ENCODE measurements around the gene RPS23. TPM values are rescaled to one million over a fixed set of nuclear protein-coding genes. Genes with fewer than 3 reads are reported as not detected.
A peak's percentile ranks its signal among the peaks of the same experiment; 100 is the strongest.

Gene RPS23
- total and polyA plus RNA-seq, 2 experiments from 2014 or later = 2,261 to 3,526 TPM

DNA sequence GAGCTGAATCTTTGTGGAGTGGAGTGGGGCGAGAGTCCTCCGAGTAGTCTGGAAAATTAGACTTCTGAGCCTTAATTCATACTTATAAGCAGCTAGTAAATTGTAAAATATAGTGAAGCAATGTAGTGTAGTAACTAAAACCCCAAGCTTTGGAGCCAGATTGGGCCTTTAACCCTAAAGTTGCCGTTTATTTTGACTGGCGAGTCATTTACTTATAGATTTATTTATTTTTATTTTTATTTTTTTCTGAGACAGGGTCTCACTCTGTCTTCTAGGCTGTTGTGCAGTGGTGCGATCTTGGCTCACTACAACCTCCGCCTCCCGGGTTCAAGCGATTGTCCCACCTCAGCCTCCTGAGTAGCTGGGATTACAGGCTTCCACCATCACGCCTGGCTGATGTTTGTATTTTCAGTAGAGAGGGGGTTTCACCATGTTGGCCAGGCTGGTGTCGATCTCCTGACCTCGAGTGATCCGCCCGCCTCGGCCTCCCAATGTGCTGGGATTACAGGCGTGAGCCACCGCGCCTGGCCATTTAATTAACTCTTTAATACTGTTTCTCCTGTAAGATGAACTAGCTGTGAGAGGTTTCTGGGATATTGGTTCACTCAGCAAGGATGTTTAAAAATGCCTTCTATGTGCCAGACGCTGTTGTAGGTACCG is 687 bp upstream of the RPS23 start:
- H3K9me2 ChIP-seq (ENCODE audit: insufficient read depth) = no peaks in the 10 kb centered on the region
- no peaks in the 10 kb centered on the region for H3K27me3 ChIP-seq (ENCODE audit: insufficient read depth)
- Mint-ChIP-seq H3K27ac (peak overlapping the region; percentile 100), H3K9me3 (no peaks in the 10 kb centered on the region), H3K36me3 (ENCODE audit: low read depth) (peaks cover 47% of the 10 kb centered on the region), H3K27me3 (ENCODE audit: insufficient read depth, low read depth, poor library complexity) (peaks cover 21% of the 10 kb centered on the region), H3K4me3 (peak overlapping the region; percentile 94), H3K4me1 (peaks cover 33% of the 10 kb centered on the region)
- ATAC-seq (no peak), DNase-seq (ENCODE audit: low spot score) (no peak)
- peak overlapping the region; percentile 91 for H3K4me3 ChIP-seq
- no peak overlapping the region for H2AFZ ChIP-seq
- no peaks in the 10 kb centered on the region; the same call in 1 of the 2 replicates for H4K20me1 ChIP-seq (replicated peaks; ENCODE audit: insufficient read depth)
- H3K79me2 ChIP-seq (replicated peaks; ENCODE audit: insufficient read depth) = peaks cover 22% of the 10 kb centered on the region
- peak overlapping the region; percentile 95 for H3K4me2 ChIP-seq
- H3K36me3 ChIP-seq (ENCODE audit: insufficient read depth) = peaks cover 29% of the 10 kb centered on the region
- H3K27ac ChIP-seq (ENCODE audit: low read depth) = no peak overlapping the region; the same call in 1 of the 2 replicates
- H3F3A ChIP-seq (replicated peaks; ENCODE audit: low read depth) = peaks cover 27% of the 10 kb centered on the region
- H3K4me1 ChIP-seq (ENCODE audit: insufficient read depth) = peaks cover 26% of the 10 kb centered on the region
- TF ChIP-seq POLR2AphosphoS5 (IDR thresholded peaks at IDR 0.05; ENCODE audit: low read depth) = no peak

DNA sequence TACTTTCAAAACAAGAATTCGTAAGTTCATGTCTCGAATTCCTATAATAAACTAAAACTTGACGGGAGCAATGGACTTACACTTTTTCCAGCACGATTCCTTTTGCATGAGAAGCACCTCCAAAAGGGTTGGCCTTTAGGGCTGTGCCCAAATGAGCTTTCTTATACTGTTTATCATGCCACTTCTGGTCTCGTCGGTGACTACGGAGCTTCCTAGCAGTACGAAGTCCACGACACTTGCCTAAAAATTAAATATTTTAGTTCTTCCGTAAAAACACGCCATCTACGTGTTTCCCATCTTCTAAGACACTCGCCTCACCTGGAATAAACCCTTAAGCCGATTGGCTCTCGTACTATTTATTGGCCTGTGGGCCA is 554 bp downstream of the RPS23 start:
- no peak for ATAC-seq
- peaks cover 22% of the 10 kb centered on the region for H3K79me2 ChIP-seq (replicated peaks; ENCODE audit: insufficient read depth)

More for the DNA sequence above, 554 bp downstream of the RPS23 start:
- no peak for DNase-seq (ENCODE audit: low spot score)
- TF ChIP-seq POLR2AphosphoS5 (IDR thresholded peaks at IDR 0.05; ENCODE audit: low read depth) (no peak), JUNB (IDR thresholded peaks at IDR 0.05; ENCODE audit: unreplicated experiment) (no peak), ETS1 (IDR thresholded peaks at IDR 0.05) (no peak), NANOG (IDR thresholded peaks at IDR 0.05; ENCODE audit: borderline replicate concordance) (no peak), STAT1 (IDR thresholded peaks at IDR 0.05; ENCODE audit: unreplicated experiment) (no peak), EZH2 (IDR thresholded peaks at IDR 0.05; ENCODE audit: low read depth, unreplicated experiment) (no peak), ZNF114 (CRISPR knock-in tag; IDR thresholded peaks at IDR 0.05) (no peak)
- TF ChIP-seq, protein P1, sequence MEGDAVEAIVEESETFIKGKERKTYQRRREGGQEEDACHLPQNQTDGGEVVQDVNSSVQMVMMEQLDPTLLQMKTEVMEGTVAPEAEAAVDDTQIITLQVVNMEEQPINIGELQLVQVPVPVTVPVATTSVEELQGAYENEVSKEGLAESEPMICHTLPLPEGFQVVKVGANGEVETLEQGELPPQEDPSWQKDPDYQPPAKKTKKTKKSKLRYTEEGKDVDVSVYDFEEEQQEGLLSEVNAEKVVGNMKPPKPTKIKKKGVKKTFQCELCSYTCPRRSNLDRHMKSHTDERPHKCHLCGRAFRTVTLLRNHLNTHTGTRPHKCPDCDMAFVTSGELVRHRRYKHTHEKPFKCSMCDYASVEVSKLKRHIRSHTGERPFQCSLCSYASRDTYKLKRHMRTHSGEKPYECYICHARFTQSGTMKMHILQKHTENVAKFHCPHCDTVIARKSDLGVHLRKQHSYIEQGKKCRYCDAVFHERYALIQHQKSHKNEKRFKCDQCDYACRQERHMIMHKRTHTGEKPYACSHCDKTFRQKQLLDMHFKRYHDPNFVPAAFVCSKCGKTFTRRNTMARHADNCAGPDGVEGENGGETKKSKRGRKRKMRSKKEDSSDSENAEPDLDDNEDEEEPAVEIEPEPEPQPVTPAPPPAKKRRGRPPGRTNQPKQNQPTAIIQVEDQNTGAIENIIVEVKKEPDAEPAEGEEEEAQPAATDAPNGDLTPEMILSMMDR (conservative IDR thresholded peaks at IDR 0.05; ENCODE audit: low read depth in 2 of 2) = no peak
- no peak overlapping the region for H2AFZ ChIP-seq
- peaks cover 27% of the 10 kb centered on the region for H3F3A ChIP-seq (replicated peaks; ENCODE audit: low read depth)
- no peaks in the 10 kb centered on the region; the same call in 1 of the 2 replicates for H4K20me1 ChIP-seq (replicated peaks; ENCODE audit: insufficient read depth)
- peaks cover 26% of the 10 kb centered on the region for H3K4me1 ChIP-seq (ENCODE audit: insufficient read depth)
- peak overlapping the region; percentile 100 for H3K27ac Mint-ChIP-seq
- no peaks in the 10 kb centered on the region for H3K27me3 ChIP-seq (ENCODE audit: insufficient read depth)
- peak overlapping the region; percentile 95 for H3K4me2 ChIP-seq
- H3K9me2 ChIP-seq (ENCODE audit: insufficient read depth) = no peaks in the 10 kb centered on the region
- peaks cover 29% of the 10 kb centered on the region for H3K36me3 ChIP-seq (ENCODE audit: insufficient read depth)
- no peaks in the 10 kb centered on the region for H3K9me3 Mint-ChIP-seq
- peaks cover 23% of the 10 kb centered on the region for H3K27me3 Mint-ChIP-seq (ENCODE audit: insufficient read depth, low read depth, poor library complexity)
- H3K4me1 Mint-ChIP-seq = peaks cover 40% of the 10 kb centered on the region
- H3K36me3 Mint-ChIP-seq (ENCODE audit: low read depth) = peaks cover 58% of the 10 kb centered on the region
- H3K27ac ChIP-seq (ENCODE audit: low read depth) = peak overlapping the region; percentile 92
- peak overlapping the region; percentile 94 for H3K4me3 Mint-ChIP-seq
- H3K4me3 ChIP-seq = peak overlapping the region; percentile 91

Measured in GM23338 (cell line).